Upper lobe of left lung (tissue), 4 donors: ENCODE measurements around the gene SLC28A1.

Experiments
- POLR2A ChIP-seq, 4 donors: fragments of 450-650 bp; IDR thresholded peaks; one replicate each; pipeline ENCODE4 v1.5.1; 2016 to 2017; ENCODE audit warnings: antibody characterized with exemption in 4 of 4, mild to moderate bottlenecking in 2 of 4
- POLR2AphosphoS5 ChIP-seq, 2 donors: sonication (generic); formaldehyde crosslinking; IDR thresholded peaks; one replicate each; pipeline ENCODE4 v1.5.1; 2017; ENCODE audit warnings: antibody characterized with exemption in 2 of 2
- TF ChIP-seq, protein P1 (sequence below), 6 experiments: fragments of 450-650 bp in 4 of 6; fragments of 200-600 bp in 2 of 6; sonication (generic) in 2 of 6; IDR thresholded peaks; one replicate each; pipeline ENCODE4 v1.5.1; 2016 to 2019; ENCODE audit warnings: antibody characterized with exemption in 6 of 6

DNA sequence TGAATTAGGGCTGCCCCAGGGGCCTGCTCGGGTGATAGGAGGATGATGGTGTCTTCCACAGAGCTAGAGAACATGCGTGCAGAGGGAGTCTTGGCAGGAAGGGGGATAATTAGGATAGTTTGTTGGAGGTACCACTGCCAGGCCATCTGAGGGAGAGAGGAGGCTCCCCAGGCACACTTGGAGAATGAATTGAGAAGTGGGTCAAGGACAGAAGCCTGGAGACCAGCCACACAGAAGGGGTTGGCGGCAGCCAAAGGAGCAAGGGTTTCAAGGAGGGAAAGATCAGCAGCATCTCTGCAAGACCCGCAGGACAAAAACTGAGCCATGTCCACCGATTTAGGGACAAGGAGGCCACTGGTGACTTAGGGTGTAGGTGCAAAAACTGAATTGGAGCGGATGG lies 6.9 kb downstream of the SLC28A1 start:
- TF ChIP-seq POLR2AphosphoS5 (IDR thresholded peaks at IDR 0.05) (no peak), POLR2A (IDR thresholded peaks at IDR 0.05) (no peak)
- TF ChIP-seq, protein P1, sequence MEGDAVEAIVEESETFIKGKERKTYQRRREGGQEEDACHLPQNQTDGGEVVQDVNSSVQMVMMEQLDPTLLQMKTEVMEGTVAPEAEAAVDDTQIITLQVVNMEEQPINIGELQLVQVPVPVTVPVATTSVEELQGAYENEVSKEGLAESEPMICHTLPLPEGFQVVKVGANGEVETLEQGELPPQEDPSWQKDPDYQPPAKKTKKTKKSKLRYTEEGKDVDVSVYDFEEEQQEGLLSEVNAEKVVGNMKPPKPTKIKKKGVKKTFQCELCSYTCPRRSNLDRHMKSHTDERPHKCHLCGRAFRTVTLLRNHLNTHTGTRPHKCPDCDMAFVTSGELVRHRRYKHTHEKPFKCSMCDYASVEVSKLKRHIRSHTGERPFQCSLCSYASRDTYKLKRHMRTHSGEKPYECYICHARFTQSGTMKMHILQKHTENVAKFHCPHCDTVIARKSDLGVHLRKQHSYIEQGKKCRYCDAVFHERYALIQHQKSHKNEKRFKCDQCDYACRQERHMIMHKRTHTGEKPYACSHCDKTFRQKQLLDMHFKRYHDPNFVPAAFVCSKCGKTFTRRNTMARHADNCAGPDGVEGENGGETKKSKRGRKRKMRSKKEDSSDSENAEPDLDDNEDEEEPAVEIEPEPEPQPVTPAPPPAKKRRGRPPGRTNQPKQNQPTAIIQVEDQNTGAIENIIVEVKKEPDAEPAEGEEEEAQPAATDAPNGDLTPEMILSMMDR (IDR thresholded peaks at IDR 0.05): no peak
